ENCODE results near the gene AGFG1. TPM values are rescaled to one million over a fixed set of nuclear protein-coding genes. Genes with fewer than 3 reads are reported as not detected.

Gene AGFG1
- total and polyA plus RNA-seq, 2 donors (not counting 1 experiment from before 2014, with no cell fraction given): 28.7 to 83.3 TPM

DNA sequence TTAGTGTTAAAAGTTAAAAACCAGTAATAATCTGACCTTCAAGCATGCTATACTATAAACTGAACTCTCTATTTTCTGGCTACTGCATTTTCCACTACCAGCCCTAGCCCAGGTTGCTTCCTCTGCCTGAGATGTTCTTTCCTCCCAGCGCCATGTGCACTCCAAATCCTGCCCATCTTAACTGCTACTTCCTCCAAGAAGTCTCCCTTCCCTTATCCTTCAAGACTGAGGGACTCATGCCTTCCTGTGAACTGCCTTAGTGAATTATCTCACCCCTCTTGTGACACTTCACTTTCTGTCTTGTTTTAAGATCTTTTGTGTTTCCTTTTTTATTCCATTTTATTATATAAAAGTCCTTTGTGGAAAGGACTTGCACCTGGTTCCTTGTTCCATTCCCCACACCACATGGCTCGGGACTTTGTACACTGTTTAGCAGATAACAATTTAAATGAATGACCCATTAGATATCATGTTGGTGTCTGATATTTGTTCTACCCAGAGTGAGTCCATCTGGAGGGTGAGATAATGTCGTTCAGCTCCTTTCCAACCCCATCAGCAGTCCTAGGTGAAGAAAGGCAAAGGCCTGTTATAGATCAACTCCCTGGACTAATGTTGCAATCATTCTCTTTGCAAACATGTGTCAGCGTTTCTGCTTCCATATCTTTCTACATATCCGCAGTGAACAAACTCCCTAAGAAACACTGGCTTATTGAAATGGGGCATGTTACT lies 20.9 kb upstream of the AGFG1 start:
- H3K4me3 Mint-ChIP-seq: no peak overlapping the region
- Histone ChIP-seq H2AFZ (ENCODE audit: insufficient read depth, low read depth, low read length, poor library complexity, severe bottlenecking) (no peak overlapping the region), H3K4me1 (ENCODE audit: control insufficient read depth in 2 of 2, insufficient read depth in 2 of 2, low read length in 2 of 2) (peaks cover 16 to 22% of the 10 kb centered on the region in 2 donors), H3K9me3 (ENCODE audit: control extremely low read depth in 1 of 3, control insufficient read depth in 2 of 3, insufficient read depth in 1 of 3, low read length in 2 of 3) (no peaks in the 10 kb centered on the region), H3K4me3 (ENCODE audit: control extremely low read depth in 1 of 5, extremely low read depth in 1 of 5, insufficient read depth in 1 of 5, low read depth in 2 of 5, low read length in 4 of 5) (no peak overlapping the region), H3K36me3 (replicated peaks in 1 of 2; ENCODE audit: control extremely low read depth in 1 of 2, control insufficient read depth in 1 of 2, extremely low read depth in 1 of 2, insufficient read depth in 2 of 2, low read length in 1 of 2) (no peaks in the 10 kb centered on the region), H3K79me2 (ENCODE audit: control insufficient read depth, insufficient read depth, low read length) (no peaks in the 10 kb centered on the region), H3K4me2 (replicated peaks; ENCODE audit: low read depth, low read length, poor library complexity, severe bottlenecking) (no peak overlapping the region), H3K27me3 (replicated peaks in 1 of 4; ENCODE audit: control extremely low read depth in 1 of 4, control insufficient read depth in 3 of 4, insufficient read depth in 4 of 4, low read length in 3 of 4) (no peaks in the 10 kb centered on the region), H4K20me1 (ENCODE audit: control insufficient read depth, insufficient read depth, low read length, poor library complexity, severe bottlenecking) (no peaks in the 10 kb centered on the region), H3K27ac (ENCODE audit: low read length in 2 of 2) (no peak overlapping the region), H3K9ac (ENCODE audit: low read length) (no peak overlapping the region)
- no peak for ATAC-seq (ENCODE audit: low read depth)
- H3K27ac Mint-ChIP-seq: no peak overlapping the region
- H3K27me3 Mint-ChIP-seq: no peaks in the 10 kb centered on the region
- CTCF ChIA-PET: no interaction called here
- POLR2A ChIA-PET: no interaction called here
- H3K4me1 Mint-ChIP-seq: peaks cover 24% of the 10 kb centered on the region
- TF ChIP-seq EZH2 (IDR thresholded peaks at IDR 0.05; ENCODE audit: borderline replicate concordance, insufficient read depth, low read depth, low read length, poor library complexity, severe bottlenecking): no peak
- TF ChIP-seq, protein P1, sequence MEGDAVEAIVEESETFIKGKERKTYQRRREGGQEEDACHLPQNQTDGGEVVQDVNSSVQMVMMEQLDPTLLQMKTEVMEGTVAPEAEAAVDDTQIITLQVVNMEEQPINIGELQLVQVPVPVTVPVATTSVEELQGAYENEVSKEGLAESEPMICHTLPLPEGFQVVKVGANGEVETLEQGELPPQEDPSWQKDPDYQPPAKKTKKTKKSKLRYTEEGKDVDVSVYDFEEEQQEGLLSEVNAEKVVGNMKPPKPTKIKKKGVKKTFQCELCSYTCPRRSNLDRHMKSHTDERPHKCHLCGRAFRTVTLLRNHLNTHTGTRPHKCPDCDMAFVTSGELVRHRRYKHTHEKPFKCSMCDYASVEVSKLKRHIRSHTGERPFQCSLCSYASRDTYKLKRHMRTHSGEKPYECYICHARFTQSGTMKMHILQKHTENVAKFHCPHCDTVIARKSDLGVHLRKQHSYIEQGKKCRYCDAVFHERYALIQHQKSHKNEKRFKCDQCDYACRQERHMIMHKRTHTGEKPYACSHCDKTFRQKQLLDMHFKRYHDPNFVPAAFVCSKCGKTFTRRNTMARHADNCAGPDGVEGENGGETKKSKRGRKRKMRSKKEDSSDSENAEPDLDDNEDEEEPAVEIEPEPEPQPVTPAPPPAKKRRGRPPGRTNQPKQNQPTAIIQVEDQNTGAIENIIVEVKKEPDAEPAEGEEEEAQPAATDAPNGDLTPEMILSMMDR (IDR thresholded peaks at IDR 0.05): no peak
- H3K9me3 Mint-ChIP-seq (ENCODE audit: insufficient read depth): no peaks in the 10 kb centered on the region
- no peak for DNase-seq
- intact Hi-C loops (cut with micrococcal nuclease): no loop called here
- 62% methylated on average over 2 of the region's 5 CpGs for WGBS (ENCODE audit: insufficient coverage)

DNA sequence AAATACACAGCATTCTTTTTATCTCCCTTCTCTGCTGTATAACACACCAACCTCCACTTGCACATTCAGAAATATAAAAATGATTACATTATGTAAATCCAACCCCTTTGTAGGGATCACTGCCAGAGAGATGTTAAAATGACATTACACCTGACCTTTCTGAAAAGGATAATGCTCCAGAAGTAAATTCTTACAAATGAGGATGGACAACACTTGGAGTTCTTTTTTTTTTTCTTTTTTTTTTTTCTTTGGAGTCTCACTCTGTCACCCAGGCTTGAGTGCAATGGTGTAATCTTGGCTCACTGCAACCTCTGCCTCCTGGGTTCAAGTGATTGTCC lies 20.3 kb upstream of the AGFG1 start:
- TF ChIP-seq, protein P1 (IDR thresholded peaks at IDR 0.05): no peak
- no peak for TF ChIP-seq EZH2 (IDR thresholded peaks at IDR 0.05; ENCODE audit: borderline replicate concordance, insufficient read depth, low read depth, low read length, poor library complexity, severe bottlenecking)

More for the DNA sequence above, 20.3 kb upstream of the AGFG1 start:
- peaks cover 16 to 22% of the 10 kb centered on the region in 2 donors for H3K4me1 ChIP-seq (ENCODE audit: control insufficient read depth in 2 of 2, insufficient read depth in 2 of 2, low read length in 2 of 2)
- H3K4me2 ChIP-seq (replicated peaks; ENCODE audit: low read depth, low read length, poor library complexity, severe bottlenecking): no peak overlapping the region
- no peaks in the 10 kb centered on the region for H3K9me3 Mint-ChIP-seq (ENCODE audit: insufficient read depth)
- no peaks in the 10 kb centered on the region for H3K27me3 ChIP-seq (replicated peaks in 1 of 4; ENCODE audit: control extremely low read depth in 1 of 4, control insufficient read depth in 3 of 4, insufficient read depth in 4 of 4, low read length in 3 of 4)
- POLR2A ChIA-PET: no interaction called here
- no peak for DNase-seq
- H3K4me3 Mint-ChIP-seq: no peak overlapping the region
- H4K20me1 ChIP-seq (ENCODE audit: control insufficient read depth, insufficient read depth, low read length, poor library complexity, severe bottlenecking): no peaks in the 10 kb centered on the region
- H3K9me3 ChIP-seq (ENCODE audit: control extremely low read depth in 1 of 3, control insufficient read depth in 2 of 3, insufficient read depth in 1 of 3, low read length in 2 of 3): no peaks in the 10 kb centered on the region
- no peak overlapping the region for H3K27ac Mint-ChIP-seq
- CTCF ChIA-PET: no interaction called here
- intact Hi-C loops (cut with micrococcal nuclease): no loop called here
- no peak overlapping the region for H3K9ac ChIP-seq (ENCODE audit: low read length)
- no peak overlapping the region for H3K27ac ChIP-seq (ENCODE audit: low read length in 2 of 2)
- no peaks in the 10 kb centered on the region for H3K36me3 ChIP-seq (replicated peaks in 1 of 2; ENCODE audit: control extremely low read depth in 1 of 2, control insufficient read depth in 1 of 2, extremely low read depth in 1 of 2, insufficient read depth in 2 of 2, low read length in 1 of 2)
- H3K79me2 ChIP-seq (ENCODE audit: control insufficient read depth, insufficient read depth, low read length): no peaks in the 10 kb centered on the region
- H2AFZ ChIP-seq (ENCODE audit: insufficient read depth, low read depth, low read length, poor library complexity, severe bottlenecking): no peak overlapping the region
- H3K27me3 Mint-ChIP-seq: no peaks in the 10 kb centered on the region
- H3K4me3 ChIP-seq (ENCODE audit: control extremely low read depth in 1 of 5, extremely low read depth in 1 of 5, insufficient read depth in 1 of 5, low read depth in 2 of 5, low read length in 4 of 5): no peak overlapping the region
- no peak for ATAC-seq (ENCODE audit: low read depth)
- H3K4me1 Mint-ChIP-seq: peaks cover 25% of the 10 kb centered on the region

Measured in B cell (primary cell).